Muscle of leg (tissue), 11 donors: ENCODE measurements around the gene MAML2. TPM values are rescaled to one million over a fixed set of nuclear protein-coding genes. Genes with fewer than 3 reads are reported as not detected.
A peak's percentile ranks its signal among the peaks of the same experiment; 100 is the strongest.

Experiments
- DNase-seq: peaks from one replicate; pipeline ENCODE4 v3.0.0; 2013
- H3K27ac ChIP-seq: one replicate; pipeline ENCODE4 v1.5.1; 2013; ENCODE audit warnings: mild to moderate bottlenecking, low read length, control low read depth
- H3K27me3 ChIP-seq: one replicate; pipeline ENCODE4 v1.6.1; 2013; ENCODE audit warnings: low read length; ENCODE audit not compliant: control insufficient read depth, insufficient read depth
- H3K36me3 ChIP-seq: one replicate; pipeline ENCODE4 v1.6.1; 2013; ENCODE audit warnings: low read length; ENCODE audit not compliant: control insufficient read depth, insufficient read depth
- H3K4me1 ChIP-seq: one replicate; pipeline ENCODE4 v1.6.1; 2013; ENCODE audit warnings: low read length; ENCODE audit not compliant: control insufficient read depth, insufficient read depth
- H3K4me3 ChIP-seq: one replicate; pipeline ENCODE4 v1.5.1; 2013; ENCODE audit warnings: low read length, control low read depth
- H3K9me3 ChIP-seq: replicated peaks from 2 replicates; pipeline ENCODE4 v1.6.1; 2013; ENCODE audit warnings: low read depth, low read length; ENCODE audit not compliant: control insufficient read depth
- WGBS: methylation state at CpG from one replicate; pipeline ENCODE4 v1.1.5; 2013; ENCODE audit warnings: missing lambda C conversion rate; ENCODE audit not compliant: insufficient coverage; 5-methylcytosine and 5-hydroxymethylcytosine counted together
- polyA plus RNA-seq, 8 donors: library from polyadenylated mRNA; unstranded; fragments of 120-200 nt; gene quantifications; one replicate each; pipeline versions ENCODE4 v1.2.1 to v1.2.3, GENCODE V29; 2013; ENCODE audit warnings: inconsistent platforms in 1 of 8, low replicate concordance in 1 of 8; ENCODE audit not compliant: insufficient read length in 8 of 8, insufficient read depth in 1 of 8
- total RNA-seq: library from RNA; stranded (reverse); fragments of 120-200 nt; gene quantifications from one replicate; pipeline ENCODE4 v1.2.4, GENCODE V29; 2013

The MAML2 gene
- total and polyA plus RNA-seq, 9 donors = 4.0 to 7.8 (median 5.7) TPM

DNA sequence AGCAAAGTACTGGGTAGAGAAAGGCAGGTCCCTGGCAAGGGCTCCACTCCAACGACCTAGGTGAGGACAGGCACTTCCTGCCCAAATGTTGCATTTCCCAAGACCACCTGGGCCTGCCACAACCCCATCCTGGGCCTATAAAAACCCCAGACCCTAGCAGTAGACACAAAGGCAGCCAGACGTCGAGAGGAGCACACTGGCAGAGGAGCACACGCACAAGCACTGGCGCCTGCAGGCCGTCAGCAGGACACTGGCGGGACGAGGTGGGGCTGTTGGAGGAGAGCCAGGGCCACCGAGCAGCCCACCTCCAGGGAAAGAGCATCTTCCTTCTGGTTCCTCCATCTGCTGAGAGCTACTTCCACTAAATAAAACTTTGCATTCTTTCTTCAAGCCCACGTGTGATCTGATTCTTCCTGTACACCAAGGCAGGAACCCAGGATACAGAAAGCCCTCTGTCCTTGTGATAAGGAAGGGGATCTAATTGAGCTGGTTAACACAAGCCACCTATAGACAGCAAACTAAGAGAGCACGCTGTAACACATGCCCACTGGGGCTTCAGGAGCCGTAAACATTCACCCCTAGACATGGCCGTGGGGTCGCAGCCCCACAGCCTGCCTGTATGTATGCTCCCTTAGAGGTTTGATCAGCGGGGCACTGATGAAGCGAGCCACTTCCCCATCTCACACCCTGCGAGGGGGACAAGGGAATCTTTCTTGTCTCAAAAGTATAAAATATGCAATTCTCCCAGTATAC is 329.4 kb downstream of the MAML2 start:
- Histone ChIP-seq H3K4me3 (no peak overlapping the region), H3K27ac (no peak overlapping the region), H3K27me3 (no peaks in the 10 kb centered on the region), H3K9me3 (no peaks in the 10 kb centered on the region), H3K36me3 (no peaks in the 10 kb centered on the region), H3K4me1 (peaks cover 2% of the 10 kb centered on the region)
- DNase-seq = no peak
- WGBS = 78% methylated on average over 9 of the region's 17 CpGs

DNA sequence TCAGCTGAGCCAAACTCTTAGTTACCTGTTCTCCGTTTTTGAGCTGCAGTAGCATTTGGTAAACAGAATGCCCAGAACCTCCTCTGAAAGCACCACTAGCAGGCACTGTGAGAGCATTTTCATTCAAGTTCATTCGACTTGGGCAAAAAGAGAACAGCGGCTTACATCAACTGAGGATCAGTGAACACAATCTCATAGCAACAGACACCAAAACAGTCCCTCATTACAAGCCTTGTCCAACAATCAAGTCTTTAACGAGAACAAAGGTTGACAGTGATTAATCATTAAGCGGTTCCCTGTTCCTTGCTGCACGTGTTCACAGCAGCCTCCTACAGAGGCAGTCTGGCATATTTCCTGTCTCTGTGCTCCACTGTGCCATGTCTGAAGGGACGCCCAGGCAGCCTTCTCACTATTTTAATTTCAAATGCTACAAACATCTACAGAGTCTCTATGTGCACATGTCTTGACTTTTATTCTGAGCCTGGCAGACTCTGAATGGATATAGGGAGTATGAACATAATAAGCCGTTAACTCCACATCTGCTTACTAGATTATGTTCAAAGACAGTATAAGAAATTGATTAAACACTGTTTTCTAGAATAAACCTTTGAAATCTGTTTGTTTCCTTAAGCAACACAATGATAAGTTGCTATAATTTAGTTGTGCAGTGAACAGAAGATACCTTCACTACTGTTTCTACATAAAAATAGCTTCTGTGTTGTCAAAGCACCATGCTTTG is 330.7 kb downstream of the MAML2 start:
- H3K36me3 ChIP-seq = no peaks in the 10 kb centered on the region
- H3K9me3 ChIP-seq = no peaks in the 10 kb centered on the region
- no peak overlapping the region for H3K4me3 ChIP-seq
- H3K4me1 ChIP-seq = peaks cover 2% of the 10 kb centered on the region
- peak overlapping the region; percentile 73 for H3K27ac ChIP-seq
- peak; percentile 91 for DNase-seq
- no peaks in the 10 kb centered on the region for H3K27me3 ChIP-seq
- 4% methylated on average over 5 of the region's 8 CpGs for WGBS

DNA sequence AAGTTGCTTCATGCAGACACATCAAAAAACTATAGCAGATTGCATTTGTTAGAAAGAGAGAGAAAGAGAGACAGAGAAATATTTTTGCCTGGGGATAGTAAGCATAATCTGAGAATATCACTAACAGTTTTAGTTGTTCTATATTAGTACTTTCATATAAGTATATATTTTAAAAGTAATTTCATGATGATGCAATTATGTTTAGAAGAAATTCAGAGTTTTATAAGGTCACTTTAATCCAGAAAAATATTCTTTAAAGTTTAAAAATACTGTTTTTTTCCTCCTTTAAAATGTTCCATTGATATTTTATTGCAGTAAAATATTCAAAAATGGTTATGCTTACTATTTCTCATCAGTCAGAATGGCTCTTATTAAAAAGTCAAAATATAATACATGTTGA is 332.3 kb downstream of the MAML2 start:
- Histone ChIP-seq H3K36me3 (no peaks in the 10 kb centered on the region), H3K9me3 (no peaks in the 10 kb centered on the region), H3K27ac (no peak overlapping the region), H3K4me1 (peaks cover 2% of the 10 kb centered on the region), H3K27me3 (no peaks in the 10 kb centered on the region), H3K4me3 (no peak overlapping the region)
- DNase-seq = no peak

DNA sequence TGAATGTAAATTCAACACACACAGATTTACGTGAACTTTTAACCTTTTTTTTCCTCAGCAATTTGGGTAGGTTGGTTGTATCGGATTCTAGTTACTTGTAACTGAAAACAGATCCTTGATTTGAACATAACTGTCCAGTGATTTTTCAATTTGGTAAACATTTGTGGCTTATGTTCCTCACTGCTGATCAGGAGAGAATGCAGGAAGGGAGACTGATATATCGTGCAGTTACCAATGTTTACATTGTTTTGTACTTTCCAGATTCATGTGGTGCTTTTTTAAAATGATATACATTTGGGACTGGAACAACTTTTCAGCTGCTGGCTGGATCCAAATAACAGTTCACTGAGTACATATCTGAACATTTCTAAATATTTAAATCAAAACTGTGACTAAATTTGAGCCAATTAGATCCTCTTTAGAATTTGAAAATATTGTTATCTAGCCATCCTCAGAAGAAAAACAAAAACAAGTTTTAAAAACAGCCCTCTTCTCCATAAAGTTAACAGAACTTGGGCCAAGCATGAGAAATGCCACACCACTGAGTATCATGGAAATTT is 334.8 kb downstream of the MAML2 start:
- H3K4me1 ChIP-seq = peaks cover 2% of the 10 kb centered on the region
- no peak for DNase-seq
- H3K9me3 ChIP-seq = no peaks in the 10 kb centered on the region
- WGBS = no CpG with 5 or more reads among the region's 3 CpGs
- H3K27ac ChIP-seq = no peak overlapping the region
- no peaks in the 10 kb centered on the region for H3K27me3 ChIP-seq
- H3K4me3 ChIP-seq = no peak overlapping the region
- H3K36me3 ChIP-seq = no peaks in the 10 kb centered on the region

DNA sequence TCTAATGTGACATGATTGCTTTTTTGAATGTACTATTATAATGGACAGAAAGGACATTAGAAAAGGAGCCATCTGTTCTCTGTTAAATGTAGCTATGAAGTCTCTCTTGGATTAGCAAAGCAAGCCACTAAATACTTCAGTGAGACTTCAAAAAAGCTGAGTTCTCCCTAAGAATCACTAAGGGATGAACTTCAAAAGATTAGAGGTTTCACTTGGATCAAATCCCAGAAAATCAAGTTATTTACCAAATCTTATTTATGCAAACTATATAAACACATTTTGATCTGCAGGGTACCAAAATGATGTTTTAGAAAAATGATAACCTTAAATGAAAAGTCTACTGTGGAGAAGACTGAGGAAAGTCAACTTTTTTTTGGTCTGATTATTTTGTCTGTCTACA is 337.0 kb downstream of the MAML2 start:
- no peaks in the 10 kb centered on the region for H3K27me3 ChIP-seq
- H3K9me3 ChIP-seq = no peaks in the 10 kb centered on the region
- DNase-seq = no peak
- H3K36me3 ChIP-seq = no peaks in the 10 kb centered on the region
- no peak overlapping the region for H3K4me3 ChIP-seq
- no peak overlapping the region for H3K27ac ChIP-seq
- H3K4me1 ChIP-seq = no peaks in the 10 kb centered on the region

DNA sequence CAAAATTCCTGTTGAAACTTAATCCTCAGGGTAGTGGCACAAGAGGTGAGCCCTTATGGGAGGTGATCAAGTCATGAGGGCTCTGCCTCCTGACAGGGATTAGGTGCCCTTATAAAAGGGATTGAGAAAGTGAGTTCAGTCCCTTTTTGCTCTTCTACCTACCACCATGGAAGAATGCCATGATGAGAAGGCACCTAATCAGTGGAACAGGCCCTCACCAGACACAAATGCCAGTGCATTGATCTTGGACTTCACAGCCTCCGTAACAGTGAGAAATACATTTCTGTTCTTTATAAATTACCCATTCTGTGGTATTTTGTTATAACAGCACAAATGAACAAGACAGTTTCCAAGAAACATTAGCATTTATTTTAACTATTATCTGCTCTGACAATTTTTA is 338.1 kb downstream of the MAML2 start:
- Histone ChIP-seq H3K27me3 (no peaks in the 10 kb centered on the region), H3K4me1 (no peaks in the 10 kb centered on the region), H3K4me3 (no peak overlapping the region), H3K9me3 (no peaks in the 10 kb centered on the region), H3K36me3 (no peaks in the 10 kb centered on the region), H3K27ac (no peak overlapping the region)
- no CpG with 5 or more reads among the region's 1 CpG for WGBS
- DNase-seq = no peak

DNA sequence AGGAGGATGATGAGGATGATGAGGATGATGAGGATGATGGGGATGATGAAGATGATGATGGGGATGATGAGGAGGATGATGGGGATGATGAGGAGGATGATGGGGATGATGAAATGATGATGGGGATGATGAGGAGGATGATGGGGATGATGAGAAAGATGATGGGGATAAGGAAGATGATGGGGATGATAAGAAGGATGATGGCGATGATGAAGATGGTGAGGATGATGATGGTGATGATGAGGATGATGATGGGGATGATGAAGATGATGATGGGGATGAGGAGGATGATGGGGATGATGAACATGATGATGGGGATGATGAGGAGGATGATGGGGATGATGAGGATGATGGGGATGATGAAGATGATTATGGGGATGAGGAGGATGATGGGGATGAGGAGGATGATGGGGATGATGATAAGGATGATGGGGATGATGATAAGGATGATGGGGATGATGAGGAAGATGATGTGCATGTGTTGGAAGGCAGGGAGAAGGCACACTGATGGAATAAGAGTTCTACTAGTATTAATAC is 340.2 kb downstream of the MAML2 start:
- Histone ChIP-seq H3K27me3 (no peaks in the 10 kb centered on the region), H3K36me3 (no peaks in the 10 kb centered on the region), H3K4me1 (no peaks in the 10 kb centered on the region), H3K27ac (no peak overlapping the region), H3K4me3 (no peak overlapping the region), H3K9me3 (no peaks in the 10 kb centered on the region)
- 95% methylated on average over 1 of the region's 1 CpG for WGBS
- DNase-seq = no peak

DNA sequence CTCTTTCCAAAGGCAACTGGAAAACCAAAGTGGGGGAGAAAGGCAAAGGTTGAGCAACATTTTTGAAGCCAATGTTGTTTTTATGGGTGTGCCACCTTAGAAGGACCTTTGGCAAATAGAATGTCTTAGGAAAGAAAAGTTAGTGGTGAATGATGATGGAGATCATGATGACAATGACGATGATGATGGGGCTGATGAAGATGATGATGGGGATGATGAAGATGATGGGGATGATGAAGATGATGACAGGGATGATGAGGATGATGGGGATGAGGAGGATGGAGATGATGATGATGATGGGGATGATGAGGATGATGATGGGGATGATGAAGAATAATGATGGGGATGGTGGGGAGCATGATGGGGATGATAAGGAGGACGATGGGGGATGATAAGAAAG is 340.7 kb downstream of the MAML2 start:
- DNase-seq = no peak
- Histone ChIP-seq H3K9me3 (no peaks in the 10 kb centered on the region), H3K4me1 (no peaks in the 10 kb centered on the region), H3K36me3 (no peaks in the 10 kb centered on the region), H3K27ac (no peak overlapping the region), H3K27me3 (no peaks in the 10 kb centered on the region), H3K4me3 (no peak overlapping the region)
- 97% methylated on average over 2 of the region's 2 CpGs for WGBS

DNA sequence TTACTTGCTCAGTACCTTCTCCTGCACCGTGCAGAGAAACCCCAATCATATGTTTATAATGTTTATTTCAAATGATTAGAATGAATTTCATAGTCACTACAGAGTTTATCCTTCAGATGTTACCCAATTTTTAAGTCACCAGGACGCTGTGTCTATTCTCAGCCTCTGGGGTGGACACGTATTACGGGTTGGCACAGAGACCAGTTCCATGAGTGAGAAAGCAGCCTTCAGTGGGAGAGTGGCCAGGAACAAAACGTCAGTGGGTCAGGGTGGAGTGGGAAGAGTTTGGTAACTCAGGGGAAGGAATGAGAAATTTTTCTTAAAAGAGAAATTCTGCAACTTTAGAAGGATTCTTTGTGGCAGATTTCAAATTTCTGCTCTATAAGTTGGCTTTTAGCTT is 342.0 kb downstream of the MAML2 start:
- 17% methylated on average over 1 of the region's 5 CpGs for WGBS
- Histone ChIP-seq H3K27me3 (no peaks in the 10 kb centered on the region), H3K27ac (peak overlapping the region; percentile 5), H3K9me3 (no peaks in the 10 kb centered on the region), H3K4me3 (no peak overlapping the region), H3K4me1 (no peaks in the 10 kb centered on the region), H3K36me3 (no peaks in the 10 kb centered on the region)
- peak; percentile 89 for DNase-seq

DNA sequence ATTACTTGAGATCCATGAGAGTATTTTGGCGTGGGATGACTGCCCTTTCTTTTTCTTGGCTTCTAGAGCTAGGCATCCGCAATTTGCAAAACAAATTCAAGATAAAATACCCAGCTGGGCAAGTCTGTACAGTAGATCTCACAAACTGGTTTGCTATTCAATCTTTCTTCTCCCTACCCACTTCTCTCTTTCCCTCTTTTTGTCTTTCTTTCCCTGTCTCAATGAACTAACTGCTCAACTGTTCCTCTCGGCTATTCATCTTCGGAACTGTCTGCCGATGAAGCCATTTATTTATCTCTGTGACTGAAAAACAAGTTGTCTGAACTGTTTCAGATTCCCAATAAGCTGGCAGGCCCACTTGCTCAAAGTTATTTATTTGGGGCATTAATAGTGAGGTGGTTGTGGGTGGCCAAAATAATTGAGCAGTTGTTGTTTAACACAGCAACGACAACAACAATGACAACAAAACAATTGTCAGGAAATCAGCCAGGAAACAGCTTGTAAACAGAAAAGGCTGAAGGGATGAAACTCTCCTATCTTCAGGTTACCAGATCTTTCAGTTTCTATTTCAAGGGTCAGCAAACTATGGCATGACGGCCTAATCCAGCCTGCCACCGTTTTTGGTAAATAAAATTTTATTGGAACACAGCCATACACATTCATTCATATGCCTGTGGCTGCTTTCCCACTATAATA is 343.1 kb downstream of the MAML2 start:
- Histone ChIP-seq H3K27ac (no peak overlapping the region), H3K4me3 (no peak overlapping the region), H3K36me3 (no peaks in the 10 kb centered on the region), H3K4me1 (no peaks in the 10 kb centered on the region), H3K9me3 (no peaks in the 10 kb centered on the region), H3K27me3 (no peaks in the 10 kb centered on the region)
- no peak for DNase-seq
- 55% methylated on average over 4 of the region's 8 CpGs for WGBS
